Measurements from ENCODE around the gene FANCM.
"Not testable (repeated sequence)": the region's sequence is repeated elsewhere in the genome, so short reads cannot be mapped to it uniquely, and the experiment has no call there.

FANCM gene

DNA sequence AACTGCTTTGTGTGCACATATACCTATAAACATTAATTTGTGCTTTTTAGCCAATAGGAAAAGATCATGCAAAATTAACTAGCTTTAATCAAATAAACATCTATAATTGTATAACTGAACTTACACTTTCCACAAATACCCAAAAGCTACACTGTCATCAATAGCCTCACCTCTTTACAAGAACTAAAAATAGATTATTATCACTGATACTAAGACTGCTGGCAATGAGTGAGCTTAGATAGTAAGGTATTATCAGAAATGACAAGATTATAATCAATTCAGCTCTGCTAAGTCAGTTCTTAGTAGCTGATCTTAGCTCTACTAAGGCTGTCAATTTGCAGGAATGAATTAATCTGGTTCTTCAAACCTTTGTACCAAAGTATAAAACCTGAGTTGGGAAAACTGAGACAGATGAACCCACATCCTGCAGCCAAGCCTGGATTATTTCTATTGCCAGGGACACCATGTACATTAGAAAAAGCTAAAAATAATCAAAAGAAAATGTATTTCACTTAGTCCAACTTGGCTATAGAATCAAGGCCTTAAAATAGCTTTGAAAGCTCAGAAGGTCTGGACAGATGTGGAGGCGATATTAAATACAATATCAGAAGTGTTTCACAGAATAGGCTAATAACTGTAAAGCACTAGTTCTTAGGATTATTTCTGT lies 6.6 kb upstream of the FANCM start:
- no peak for DNase-seq (ENCODE audit: low read depth)
- TF ChIP-seq CTCF (IDR thresholded peaks at IDR 0.05; ENCODE audit: low read length, missing control alignments): no peak
- H3K4me3 ChIP-seq (replicated peaks; ENCODE audit: low read depth, low read length): no peak overlapping the region

DNA sequence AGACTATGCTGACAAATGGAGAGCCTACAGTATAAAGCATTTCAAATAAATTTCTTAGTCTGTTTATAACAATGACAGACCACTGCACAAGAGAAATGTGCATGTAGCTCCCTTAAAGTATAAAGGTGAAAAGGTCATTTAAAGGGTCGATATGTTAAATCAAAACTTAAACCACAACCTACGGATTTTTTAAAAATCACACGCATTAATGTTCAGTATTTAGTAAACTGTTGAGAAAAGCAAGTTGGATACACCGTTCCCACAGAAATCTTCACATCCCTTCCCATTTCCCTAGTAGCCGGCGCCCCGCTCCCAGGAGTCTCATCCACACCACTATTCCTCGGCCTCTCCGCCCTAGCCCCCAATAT lies 2.1 kb upstream of the FANCM start:
- H3K4me3 ChIP-seq (replicated peaks; ENCODE audit: low read depth, low read length): peak overlapping the region; percentile 91
- DNase-seq (ENCODE audit: low read depth): no peak
- TF ChIP-seq CTCF (IDR thresholded peaks at IDR 0.05; ENCODE audit: low read length, missing control alignments): no peak

GRCh38 chr14:45134051-45134958 lies 1.4 kb upstream of the FANCM start, which contains the start of gene FKBP3:
TSS of gene FKBP3 (minus strand) at chr14:45134481. CDS start at chr14:45134456, 25 bp downstream.
- H3K4me3 ChIP-seq (replicated peaks; ENCODE audit: low read depth, low read length): peak within 1 kb of the TSS; percentile 91
- TF ChIP-seq CTCF (IDR thresholded peaks at IDR 0.05; ENCODE audit: low read length, missing control alignments): peak; percentile 19

DNA sequence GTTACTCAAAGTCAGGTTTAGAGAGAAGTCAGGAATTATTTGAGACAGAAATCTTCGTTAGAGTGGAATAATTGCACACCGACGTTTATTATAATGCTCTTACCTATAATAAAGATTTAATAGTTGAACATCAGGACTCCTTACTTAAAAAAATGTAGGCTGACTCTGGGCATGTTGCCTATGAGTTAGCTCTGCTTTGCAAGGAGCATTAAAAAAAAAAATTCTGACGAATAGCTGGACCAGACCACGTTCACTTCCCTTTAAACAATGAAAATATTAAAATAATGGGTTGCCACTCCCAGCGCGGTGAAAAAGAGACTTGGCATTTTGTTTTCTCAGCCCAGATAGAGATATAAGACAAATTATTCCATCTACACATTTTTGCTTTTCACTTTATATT lies 574 bp upstream of the FANCM start:
- H3K4me3 ChIP-seq (replicated peaks; ENCODE audit: low read depth, low read length): peak overlapping the region; percentile 91
- TF ChIP-seq CTCF (IDR thresholded peaks at IDR 0.05; ENCODE audit: low read length, missing control alignments): no peak
- peak; percentile 41 for DNase-seq (ENCODE audit: low read depth)

More at GRCh38 chr14:45134051-45134958, 1.4 kb upstream of the FANCM start, which contains the start of gene FKBP3:
- DNase-seq (ENCODE audit: low read depth): peak; percentile 99

DNA sequence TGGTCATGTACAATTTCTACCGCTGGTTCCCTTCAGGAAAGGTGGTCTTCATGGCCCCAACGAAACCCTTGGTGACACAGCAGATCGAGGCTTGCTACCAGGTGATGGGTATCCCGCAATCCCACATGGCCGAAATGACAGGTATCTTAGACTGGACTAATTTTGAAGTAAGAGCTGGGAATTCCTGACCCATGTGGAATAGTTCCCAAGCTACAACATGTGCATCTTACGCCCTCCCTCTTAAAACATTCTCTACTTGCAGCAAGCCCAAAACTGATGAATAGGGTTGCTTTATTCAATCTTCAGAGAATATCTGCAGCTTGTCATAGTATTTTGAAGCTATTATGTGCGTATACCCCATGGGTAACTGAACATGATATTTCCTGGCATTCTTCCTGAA lies 669 bp downstream of the FANCM start:
- H3K4me3 ChIP-seq (replicated peaks; ENCODE audit: low read depth, low read length): peak overlapping the region; percentile 91
- no peak for TF ChIP-seq CTCF (IDR thresholded peaks at IDR 0.05; ENCODE audit: low read length, missing control alignments)
- DNase-seq (ENCODE audit: low read depth): peak; percentile 15

- no peak for TF ChIP-seq CTCF (IDR thresholded peaks at IDR 0.05; ENCODE audit: low read length, missing control alignments)
- DNase-seq (ENCODE audit: low read depth): no peak
- no peak overlapping the region for H3K4me3 ChIP-seq (replicated peaks; ENCODE audit: low read depth, low read length)
Measured at GRCh38 chr14:45140661-45141187, 5.0 kb downstream of the FANCM start.

DNA sequence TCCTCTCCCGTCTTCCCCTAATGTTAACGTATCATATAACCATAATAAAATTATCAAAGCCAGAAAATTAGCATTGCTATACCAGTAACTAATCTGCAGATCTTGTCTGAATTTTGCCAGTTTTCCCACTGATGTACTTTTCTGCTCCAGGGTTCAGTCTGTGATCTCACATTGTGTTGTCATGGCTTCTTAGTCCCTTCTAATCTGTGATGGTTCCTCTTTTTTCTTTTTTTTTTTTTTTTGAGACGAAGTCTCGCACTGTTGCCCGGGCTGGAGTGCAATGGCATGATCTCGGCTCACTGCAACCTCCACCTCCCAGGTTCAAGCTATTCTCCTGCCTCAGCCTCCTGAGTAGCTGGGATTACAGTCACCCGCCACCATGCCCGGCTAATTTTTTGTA lies 6.4 kb downstream of the FANCM start:
- not testable (repeated sequence) for DNase-seq (ENCODE audit: low read depth); H3K4me3 ChIP-seq (replicated peaks; ENCODE audit: low read depth, low read length)

All from fibroblast of pulmonary artery (primary cell).